Endothelial cell of umbilical vein (primary cell): ENCODE measurements around the gene KCNK10. TPM values are rescaled to one million over a fixed set of nuclear protein-coding genes. Genes with fewer than 3 reads are reported as not detected.

Experiments used
- BruUV-seq: library from RNA; stranded (reverse); fragments of 400-500 nt; replicated peaks from 2 replicates; lab custom pipeline; 2021; lab: Mats Ljungman, UMichigan
- CTCF ChIA-PET: fragments of 300-600, 350-600 bp; sonication (Branson Sonifier 250); formaldehyde crosslinking; loops from one replicate; lab custom pipeline; 2021; ENCODE audit warnings: antibody characterized with exemption, inconsistent platforms; lab: Charles Lee
- POLR2A ChIA-PET: fragments of 300-600, 350-600 bp; sonication (Branson Sonifier 250); formaldehyde crosslinking; loops from one replicate; lab custom pipeline; 2021; ENCODE audit warnings: antibody characterized with exemption, inconsistent platforms; lab: Charles Lee
- DNase-seq: peaks from one replicate; pipeline ENCODE4 v3.0.0-alpha.2; 2011; ENCODE audit warnings: low read depth, low spot score
- FAIRE-seq: peaks from 2 replicates; lab custom pipeline; 2011; peaks lifted over from hg19 to GRCh38; lab: Jason Lieb, UNC
- H2AFZ ChIP-seq: 2 replicates; pipeline ENCODE4 v1.6.0; 2012; ENCODE audit warnings: low read depth, low read length, control low read depth, inconsistent platforms
- H3K27ac ChIP-seq: 2 replicates; pipeline ENCODE4 v1.5.1; 2011; ENCODE audit warnings: low read depth, mild to moderate bottlenecking, control low read depth, low read length, moderate library complexity; ENCODE audit not compliant: insufficient read depth
- H3K27me3 ChIP-seq, 2 experiments: 2 replicates each; pipeline versions ENCODE4 v1.6.0 to v1.6.1; 2011; ENCODE audit warnings: low read length in 2 of 2, mixed read lengths in 1 of 2; ENCODE audit not compliant: control insufficient read depth in 2 of 2, insufficient read depth in 2 of 2
- H3K36me3 ChIP-seq, 2 experiments: 2 replicates in 1 of 2; 3 replicates in 1 of 2; pipeline ENCODE4 v1.5.1; 2011; ENCODE audit warnings: low read length in 2 of 2, mild to moderate bottlenecking in 1 of 2, moderate library complexity in 1 of 2; ENCODE audit not compliant: control insufficient read depth in 2 of 2, insufficient read depth in 2 of 2; ENCODE audit errors: extremely low read depth in 1 of 2
- H3K4me1 ChIP-seq: 3 replicates; pipeline ENCODE4 v1.5.1; 2011; ENCODE audit warnings: mild to moderate bottlenecking, low read length; ENCODE audit not compliant: control insufficient read depth, insufficient read depth; ENCODE audit errors: extremely low read depth
- H3K4me2 ChIP-seq: 2 replicates; pipeline ENCODE4 v1.6.1; 2011; ENCODE audit warnings: low read length, control low read depth, mixed read lengths; ENCODE audit not compliant: insufficient read depth
- H3K4me3 ChIP-seq, 3 experiments: fragments of 200-600 bp in 1 of 3; sonication (generic), shearing (Covaris generic) in 1 of 3; replicated peaks in 1 of 3; 2 replicates each; pipeline ENCODE4 v1.5.1; 2011 to 2016; ENCODE audit warnings: control low read depth in 3 of 3, low read length in 3 of 3, mild to moderate bottlenecking in 2 of 3, inconsistent platforms in 1 of 3, low read depth in 1 of 3, moderate library complexity in 1 of 3; ENCODE audit not compliant: insufficient read depth in 1 of 3
- H3K79me2 ChIP-seq: 2 replicates; pipeline ENCODE4 v1.6.0; 2012; ENCODE audit warnings: low read length, inconsistent platforms; ENCODE audit not compliant: control insufficient read depth, insufficient read depth
- H3K9ac ChIP-seq: replicated peaks from 2 replicates; pipeline ENCODE3; 2011; ENCODE audit warnings: low read length, control low read depth; ENCODE audit not compliant: insufficient read depth; ENCODE audit errors: extremely low read depth
- H3K9me1 ChIP-seq: replicated peaks from 3 replicates; pipeline ENCODE4 v1.6.0; 2011; ENCODE audit warnings: mild to moderate bottlenecking, low read length; ENCODE audit not compliant: control insufficient read depth, insufficient read depth; ENCODE audit errors: extremely low read depth
- H3K9me3 ChIP-seq: replicated peaks from 2 replicates; pipeline ENCODE4 v1.5.1; 2012; ENCODE audit warnings: low read length, inconsistent platforms; ENCODE audit not compliant: control insufficient read depth, insufficient read depth
- H4K20me1 ChIP-seq: replicated peaks from 2 replicates; pipeline ENCODE3; 2011; ENCODE audit warnings: mild to moderate bottlenecking, low read length; ENCODE audit not compliant: control insufficient read depth, insufficient read depth; ENCODE audit errors: extremely low read depth
- EZH2 ChIP-seq: IDR thresholded peaks from 2 replicates; pipeline ENCODE4 v1.6.1; 2012; ENCODE audit warnings: borderline replicate concordance, low read depth, mild to moderate bottlenecking, moderate library complexity, low read length, inconsistent platforms; ENCODE audit not compliant: severe bottlenecking
- FOS ChIP-seq: IDR thresholded peaks from 2 replicates; pipeline ENCODE4 v1.6.1; 2011; ENCODE audit warnings: mild to moderate bottlenecking, low read length, moderate library complexity, borderline replicate concordance; ENCODE audit not compliant: insufficient read depth
- GATA2 ChIP-seq: IDR thresholded peaks from 2 replicates; pipeline ENCODE4 v1.7.0; 2011; ENCODE audit warnings: low read depth, mild to moderate bottlenecking, moderate library complexity, mixed read lengths, low read length; ENCODE audit not compliant: insufficient read length, insufficient read depth
- JUN ChIP-seq: IDR thresholded peaks from 2 replicates; pipeline ENCODE4 v1.6.1; 2011; ENCODE audit warnings: borderline replicate concordance, low read depth; ENCODE audit not compliant: insufficient read length, insufficient read depth
- MYC ChIP-seq: IDR thresholded peaks from one replicate; pipeline ENCODE4 v1.6.1; 2011; ENCODE audit warnings: mild to moderate bottlenecking, low read depth, low read length
- POLR2A ChIP-seq: IDR thresholded peaks from 2 replicates; pipeline ENCODE4 v1.6.1; 2012; ENCODE audit warnings: low read depth, mild to moderate bottlenecking, control low read depth, low read length
- POLR2AphosphoS5 ChIP-seq: IDR thresholded peaks from 2 replicates; pipeline ENCODE4 v1.6.1; 2012; ENCODE audit warnings: low read depth, mild to moderate bottlenecking, control low read depth, low read length, moderate library complexity; ENCODE audit not compliant: insufficient read depth
- dilution Hi-C: fragments of 300-500 bp; cut with MboI; formaldehyde crosslinking; loops from one replicate; pipeline ENCODE4 v1.15.0; 2019; ENCODE audit warnings: low sequenced_read_pairs; ENCODE audit not compliant: extremely low pct_ligation_motif_present
- intact Hi-C: fragments of 100-400 bp; cut with micrococcal nuclease; formaldehyde crosslinking; loops from one replicate; pipeline ENCODE4 v1.10.0; 2022
- polyA plus RNA-seq, 4 experiments: library from polyadenylated mRNA; depleted of rRNA in 3 of 4; stranded (reverse) in 3 of 4; unstranded in 1 of 4; fragments of >200 nt; gene quantifications; 2 replicates each; pipeline versions ENCODE4 v1.2.1 to v1.2.3, GENCODE V29; 2011 to 2012; ENCODE audit warnings: missing spikeins in 1 of 4
- total RNA-seq: library from RNA; stranded (reverse); gene quantifications from 2 replicates; pipeline ENCODE4 v1.2.3, GENCODE V29; 2021
- TF ChIP-seq, protein P1 (sequence below): IDR thresholded peaks from 2 replicates; pipeline ENCODE4 v1.6.1; 2011; ENCODE audit not compliant: insufficient read depth, insufficient read length
- TF ChIP-seq, protein P2 (sequence below), 2 donors: IDR thresholded peaks; 1 replicate in 1 of 2; 2 replicates in 1 of 2; pipeline ENCODE4 v1.5.1; 2011; ENCODE audit warnings: low read length in 2 of 2, mild to moderate bottlenecking in 2 of 2, moderate library complexity in 2 of 2, control low read depth in 1 of 2, inconsistent platforms in 1 of 2, low read depth in 1 of 2; ENCODE audit not compliant: insufficient read depth in 1 of 2; ENCODE audit errors: extremely low read depth in 1 of 2

KCNK10 gene
- total and polyA plus RNA-seq, 2 donors (not counting 3 experiments of a cell fraction or from before 2014, with no cell fraction given), result not detected

DNA sequence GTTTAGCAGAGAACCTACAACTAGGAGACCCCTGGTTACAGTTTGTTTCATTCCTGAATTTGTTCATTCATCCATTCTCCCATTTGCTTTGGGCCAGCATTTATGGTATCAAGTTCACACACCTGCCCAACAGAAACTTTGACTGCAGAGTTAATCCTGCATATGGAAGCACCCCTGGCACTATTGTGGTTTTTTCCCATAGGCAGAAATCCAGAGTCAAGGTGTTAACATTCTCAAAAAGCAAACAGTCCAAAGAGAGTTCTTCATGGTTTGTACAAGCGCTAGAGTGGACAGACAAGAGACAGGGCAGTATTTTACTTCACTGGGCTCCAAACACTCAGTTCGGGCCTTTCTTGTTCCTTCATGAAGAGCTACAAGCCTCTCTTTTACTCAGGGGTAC, 51.9 kb downstream of the KCNK10 start:
- intact Hi-C loops (no loop called here), dilution Hi-C loops (no loop called here)
- TF ChIP-seq MYC, result no peak
- no peak overlapping the region for H3K4me2 ChIP-seq
- FAIRE-seq (no peak), DNase-seq (no peak)
- no peak overlapping the region for H3K4me3 ChIP-seq
- no peak overlapping the region for H2AFZ ChIP-seq
- H3K27me3 ChIP-seq, result no peaks in the 10 kb centered on the region
- no peaks in the 10 kb centered on the region for H3K79me2 ChIP-seq
- no peaks in the 10 kb centered on the region for H4K20me1 ChIP-seq
- no peak overlapping the region for H3K27ac ChIP-seq
- no peaks in the 10 kb centered on the region for H3K9me1 ChIP-seq
- no TSS peak for BruUV-seq
- H3K36me3 ChIP-seq, result no peaks in the 10 kb centered on the region
- CTCF ChIA-PET, result no interaction called here
- POLR2A ChIA-PET, result no interaction called here
- H3K9me3 ChIP-seq, result no peaks in the 10 kb centered on the region
- H3K4me1 ChIP-seq, result no peaks in the 10 kb centered on the region
- H3K9ac ChIP-seq, result no peak overlapping the region

DNA sequence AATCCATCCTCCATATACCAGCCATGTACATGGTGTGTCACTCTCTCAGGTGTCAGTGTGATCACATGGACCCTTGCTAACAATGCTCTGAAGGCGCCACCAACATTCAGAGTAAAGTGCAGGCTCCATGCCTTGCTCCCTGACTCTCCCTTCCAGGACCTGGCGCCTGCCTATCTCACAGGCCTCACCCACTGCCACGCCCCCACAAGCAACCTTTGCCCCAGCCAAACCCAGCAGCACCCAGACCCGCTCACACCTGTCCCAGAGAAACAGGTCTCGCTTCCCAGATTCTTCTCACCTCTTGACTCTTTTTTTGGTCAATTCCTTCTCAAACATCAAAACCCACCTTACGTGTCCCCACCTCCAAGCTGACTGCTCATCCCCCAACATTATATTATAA, 52.3 kb downstream of the KCNK10 start:
- CTCF ChIA-PET, result no interaction called here
- Histone ChIP-seq H3K4me1 (no peaks in the 10 kb centered on the region), H3K4me3 (no peak overlapping the region), H3K27ac (no peak overlapping the region), H3K79me2 (no peaks in the 10 kb centered on the region), H3K36me3 (no peaks in the 10 kb centered on the region), H3K9ac (no peak overlapping the region), H2AFZ (no peak overlapping the region), H4K20me1 (no peaks in the 10 kb centered on the region), H3K4me2 (no peak overlapping the region), H3K9me3 (no peaks in the 10 kb centered on the region), H3K27me3 (no peaks in the 10 kb centered on the region), H3K9me1 (no peaks in the 10 kb centered on the region)
- no peak for FAIRE-seq
- DNase-seq, result no peak
- POLR2A ChIA-PET, result no interaction called here
- TF ChIP-seq, protein P1, sequence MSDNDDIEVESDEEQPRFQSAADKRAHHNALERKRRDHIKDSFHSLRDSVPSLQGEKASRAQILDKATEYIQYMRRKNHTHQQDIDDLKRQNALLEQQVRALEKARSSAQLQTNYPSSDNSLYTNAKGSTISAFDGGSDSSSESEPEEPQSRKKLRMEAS, result no peak
- TF ChIP-seq GATA2 (no peak), EZH2 (no peak), FOS (no peak), MYC (no peak), POLR2AphosphoS5 (no peak), JUN (no peak), POLR2A (no peak)
- TF ChIP-seq, protein P2, sequence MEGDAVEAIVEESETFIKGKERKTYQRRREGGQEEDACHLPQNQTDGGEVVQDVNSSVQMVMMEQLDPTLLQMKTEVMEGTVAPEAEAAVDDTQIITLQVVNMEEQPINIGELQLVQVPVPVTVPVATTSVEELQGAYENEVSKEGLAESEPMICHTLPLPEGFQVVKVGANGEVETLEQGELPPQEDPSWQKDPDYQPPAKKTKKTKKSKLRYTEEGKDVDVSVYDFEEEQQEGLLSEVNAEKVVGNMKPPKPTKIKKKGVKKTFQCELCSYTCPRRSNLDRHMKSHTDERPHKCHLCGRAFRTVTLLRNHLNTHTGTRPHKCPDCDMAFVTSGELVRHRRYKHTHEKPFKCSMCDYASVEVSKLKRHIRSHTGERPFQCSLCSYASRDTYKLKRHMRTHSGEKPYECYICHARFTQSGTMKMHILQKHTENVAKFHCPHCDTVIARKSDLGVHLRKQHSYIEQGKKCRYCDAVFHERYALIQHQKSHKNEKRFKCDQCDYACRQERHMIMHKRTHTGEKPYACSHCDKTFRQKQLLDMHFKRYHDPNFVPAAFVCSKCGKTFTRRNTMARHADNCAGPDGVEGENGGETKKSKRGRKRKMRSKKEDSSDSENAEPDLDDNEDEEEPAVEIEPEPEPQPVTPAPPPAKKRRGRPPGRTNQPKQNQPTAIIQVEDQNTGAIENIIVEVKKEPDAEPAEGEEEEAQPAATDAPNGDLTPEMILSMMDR (IDR thresholded peaks at IDR 0.05; ENCODE audit: extremely low read depth in 1 of 2, insufficient read depth in 1 of 2, low read depth in 1 of 2, low read length in 2 of 2), result no peak
- intact Hi-C loops, result no loop called here
- dilution Hi-C loops, result no loop called here
- no TSS peak for BruUV-seq
